Fibroblast of skin of right biceps (primary cell): ENCODE results near the gene OSBPL3.

Experiments used
- DNase-seq: peaks from one replicate; pipeline ENCODE4 v3.0.0-alpha.2; 2013

The OSBPL3 gene

GRCh38 chr7:24858108-24858977 is 121.6 kb downstream of the OSBPL3 start:
- DNase-seq, result no peak

- DNase-seq, result no peak
Observed at GRCh38 chr7:24857623-24858022, 122.4 kb downstream of the OSBPL3 start.

- peak; percentile 54 for DNase-seq
Observed at GRCh38 chr7:24854866-24855265, 125.1 kb downstream of the OSBPL3 start.

GRCh38 chr7:24851786-24852185 is 128.2 kb downstream of the OSBPL3 start:
- peak; percentile 58 for DNase-seq

- DNase-seq, result no peak
Observed at GRCh38 chr7:24848878-24849277, 131.1 kb downstream of the OSBPL3 start.

GRCh38 chr7:24847754-24848153 is 132.2 kb downstream of the OSBPL3 start:
- no peak for DNase-seq

- no peak for DNase-seq
Observed at GRCh38 chr7:24843821-24844434, 136.1 kb downstream of the OSBPL3 start.

- DNase-seq, result no peak
Observed at GRCh38 chr7:24842449-24843241, 137.3 kb downstream of the OSBPL3 start.

GRCh38 chr7:24842029-24842428 is 137.9 kb downstream of the OSBPL3 start:
- no peak for DNase-seq

GRCh38 chr7:24840563-24840962 is 139.4 kb downstream of the OSBPL3 start:
- peak; percentile 22 for DNase-seq

GRCh38 chr7:24836084-24836483 is 143.9 kb downstream of the OSBPL3 start:
- no peak for DNase-seq

- no peak for DNase-seq
Observed at GRCh38 chr7:24835643-24836042, 144.3 kb downstream of the OSBPL3 start.

GRCh38 chr7:24834128-24834798 is 145.7 kb downstream of the OSBPL3 start:
- DNase-seq, result no peak

- no peak for DNase-seq
Observed at GRCh38 chr7:24833549-24833948, 146.4 kb downstream of the OSBPL3 start.

- peak; percentile 83 for DNase-seq
Observed at GRCh38 chr7:24831240-24831639, 148.7 kb downstream of the OSBPL3 start.

- DNase-seq, result no peak
Observed at GRCh38 chr7:24830440-24831050, 149.4 kb downstream of the OSBPL3 start.

- peak; percentile 46 for DNase-seq
Observed at GRCh38 chr7:24829787-24830186, 150.2 kb downstream of the OSBPL3 start.

- peak; percentile 20 for DNase-seq
Observed at GRCh38 chr7:24828891-24829661, 150.9 kb downstream of the OSBPL3 start.

GRCh38 chr7:24827589-24827988 is 152.4 kb downstream of the OSBPL3 start:
- DNase-seq, result peak; percentile 84

GRCh38 chr7:24827027-24827426 is 153.0 kb downstream of the OSBPL3 start:
- no peak for DNase-seq

- DNase-seq, result peak; percentile 22
Observed at GRCh38 chr7:24826662-24827020, 153.3 kb downstream of the OSBPL3 start.
